ENCODE results near the gene TM7SF2. TPM values are rescaled to one million over a fixed set of nuclear protein-coding genes. Genes with fewer than 3 reads are reported as not detected.

The TM7SF2 gene
- polyA plus RNA-seq, 1 donor (not counting 4 experiments of a cell fraction or from before 2014, with no cell fraction given): 9.7 TPM

DNA sequence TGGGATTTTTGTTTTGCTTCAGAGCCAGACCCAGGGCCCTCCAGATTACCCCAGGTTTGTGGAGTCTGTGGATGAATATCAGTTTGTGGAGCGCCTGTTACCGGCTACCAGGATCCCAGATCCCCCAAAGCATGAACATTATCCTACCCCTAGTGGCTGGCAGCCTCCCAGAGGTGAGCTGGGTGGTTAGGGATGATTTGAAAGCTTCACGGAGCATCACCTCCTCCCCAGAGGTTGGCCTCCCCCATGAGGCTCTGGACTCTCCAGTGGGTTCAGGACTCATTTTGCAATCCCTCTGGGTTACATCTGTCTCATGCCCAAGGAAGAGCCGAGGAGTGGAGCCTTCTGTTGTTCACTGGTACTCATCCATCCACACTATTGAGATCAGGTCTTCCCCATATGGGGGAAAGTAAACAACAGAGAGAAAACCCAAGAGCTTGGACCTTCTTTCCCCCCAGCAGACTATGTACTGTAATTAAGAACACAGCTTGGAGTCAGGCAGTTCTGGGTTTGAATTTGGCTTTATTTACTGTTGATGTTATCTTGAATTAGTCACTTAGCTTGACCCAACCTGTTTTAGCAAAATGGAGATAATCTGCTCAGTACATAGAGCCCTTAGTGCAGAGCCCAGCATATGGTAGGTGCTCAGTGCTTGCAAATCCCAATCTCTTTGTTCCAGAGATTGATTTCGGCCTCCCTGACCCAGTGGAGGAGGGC lies 13.0 kb downstream of the TM7SF2 start:
- dilution Hi-C loops (cut with MboI; ENCODE audit: extremely low pct_ligation_motif_present, low sequenced_read_pairs): no loop called here
- H3K79me2 ChIP-seq (ENCODE audit: control insufficient read depth, insufficient read depth, low read length): peaks cover 44% of the 10 kb centered on the region
- TF ChIP-seq, protein P1, sequence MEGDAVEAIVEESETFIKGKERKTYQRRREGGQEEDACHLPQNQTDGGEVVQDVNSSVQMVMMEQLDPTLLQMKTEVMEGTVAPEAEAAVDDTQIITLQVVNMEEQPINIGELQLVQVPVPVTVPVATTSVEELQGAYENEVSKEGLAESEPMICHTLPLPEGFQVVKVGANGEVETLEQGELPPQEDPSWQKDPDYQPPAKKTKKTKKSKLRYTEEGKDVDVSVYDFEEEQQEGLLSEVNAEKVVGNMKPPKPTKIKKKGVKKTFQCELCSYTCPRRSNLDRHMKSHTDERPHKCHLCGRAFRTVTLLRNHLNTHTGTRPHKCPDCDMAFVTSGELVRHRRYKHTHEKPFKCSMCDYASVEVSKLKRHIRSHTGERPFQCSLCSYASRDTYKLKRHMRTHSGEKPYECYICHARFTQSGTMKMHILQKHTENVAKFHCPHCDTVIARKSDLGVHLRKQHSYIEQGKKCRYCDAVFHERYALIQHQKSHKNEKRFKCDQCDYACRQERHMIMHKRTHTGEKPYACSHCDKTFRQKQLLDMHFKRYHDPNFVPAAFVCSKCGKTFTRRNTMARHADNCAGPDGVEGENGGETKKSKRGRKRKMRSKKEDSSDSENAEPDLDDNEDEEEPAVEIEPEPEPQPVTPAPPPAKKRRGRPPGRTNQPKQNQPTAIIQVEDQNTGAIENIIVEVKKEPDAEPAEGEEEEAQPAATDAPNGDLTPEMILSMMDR (optimal IDR thresholded peaks at IDR 0.05 in 1 of 3, IDR thresholded peaks at IDR 0.05 in 1 of 3, conservative IDR thresholded peaks at IDR 0.05 in 1 of 3; ENCODE audit: extremely low read depth in 1 of 3, insufficient read depth in 2 of 3, low read length in 3 of 3): no peak
- TF ChIP-seq EZH2 (IDR thresholded peaks at IDR 0.05; ENCODE audit: low read length): no peak
- H3K27ac ChIP-seq (ENCODE audit: control insufficient read depth, insufficient read depth, low read length): no peak overlapping the region
- no peak overlapping the region for H3K4me3 ChIP-seq (ENCODE audit: control insufficient read depth in 2 of 3, extremely low read depth in 1 of 3, insufficient read depth in 2 of 3, low read depth in 1 of 3, low read length in 3 of 3)
- H3K4me1 ChIP-seq (ENCODE audit: control insufficient read depth, extremely low read depth, insufficient read depth, low read length): peaks cover 17% of the 10 kb centered on the region
- H3K4me2 ChIP-seq (ENCODE audit: control insufficient read depth, extremely low read depth, insufficient read depth, low read depth, low read length): no peak overlapping the region
- H3K9me1 ChIP-seq (ENCODE audit: control insufficient read depth, extremely low read depth, insufficient read depth, low read length): no peaks in the 10 kb centered on the region
- DNase-seq (ENCODE audit: low read depth, low spot score) (no peak), FAIRE-seq (no peak)
- no peaks in the 10 kb centered on the region for H3K9me3 ChIP-seq (ENCODE audit: control insufficient read depth, low read depth, low read length)
- H4K20me1 ChIP-seq (ENCODE audit: control insufficient read depth, extremely low read depth, insufficient read depth, low read length): no peaks in the 10 kb centered on the region
- H2AFZ ChIP-seq (ENCODE audit: control insufficient read depth, low read length): no peak overlapping the region
- H3K36me3 ChIP-seq (ENCODE audit: control insufficient read depth in 2 of 2, extremely low read depth in 1 of 2, insufficient read depth in 2 of 2, low read length in 2 of 2): peaks cover 30 to 39% of the 10 kb centered on the region in 2 experiments
- H3K27me3 ChIP-seq (ENCODE audit: control insufficient read depth, extremely low read depth, insufficient read depth, low read length): no peaks in the 10 kb centered on the region
- no peak overlapping the region for H3K9ac ChIP-seq (ENCODE audit: control insufficient read depth, extremely low read depth, insufficient read depth, low read length)

DNA sequence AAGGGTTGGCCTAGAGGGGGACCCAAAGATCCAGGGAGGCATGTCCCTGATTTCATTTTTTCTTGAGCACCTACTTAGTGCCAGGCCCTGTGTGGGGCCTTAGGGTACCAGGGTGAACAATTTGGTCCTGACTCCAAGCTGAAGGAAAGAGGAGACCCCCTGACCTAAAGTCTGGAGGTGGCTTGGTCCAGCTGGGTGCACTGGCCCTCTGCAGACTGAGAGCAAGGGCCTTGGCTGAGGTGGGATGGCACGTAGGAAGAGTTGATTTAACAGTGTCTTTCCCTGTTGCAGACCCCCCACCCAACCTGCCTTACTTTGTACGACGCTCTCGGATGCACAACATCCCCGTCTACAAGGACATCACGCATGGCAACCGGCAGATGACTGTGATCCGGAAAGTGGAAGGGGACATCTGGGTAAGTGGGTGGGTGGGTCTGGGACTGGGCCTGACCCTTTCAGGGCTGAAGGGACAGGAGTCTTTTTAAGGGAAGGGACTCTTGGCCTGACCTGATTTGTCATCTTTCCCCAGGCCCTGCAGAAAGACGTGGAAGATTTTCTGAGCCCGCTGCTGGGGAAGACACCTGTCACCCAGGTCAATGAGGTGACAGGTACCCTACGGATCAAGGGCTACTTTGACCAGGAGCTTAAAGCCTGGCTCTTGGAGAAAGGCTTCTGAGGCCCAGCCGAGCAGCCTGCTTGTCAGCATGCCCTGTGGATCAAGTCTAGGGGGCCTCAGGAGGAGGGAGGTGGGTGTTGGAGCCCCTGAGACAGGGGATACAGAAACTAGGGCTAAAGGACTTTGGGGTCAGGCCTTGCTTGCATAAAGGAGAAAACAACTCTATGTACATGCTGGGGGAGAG lies 13.8 kb downstream of the TM7SF2 start:
- FAIRE-seq (no peak), DNase-seq (ENCODE audit: low read depth, low spot score) (no peak)
- no peaks in the 10 kb centered on the region for H3K27me3 ChIP-seq (ENCODE audit: control insufficient read depth, extremely low read depth, insufficient read depth, low read length)
- dilution Hi-C loops (cut with MboI; ENCODE audit: extremely low pct_ligation_motif_present, low sequenced_read_pairs): no loop called here
- H3K9me1 ChIP-seq (ENCODE audit: control insufficient read depth, extremely low read depth, insufficient read depth, low read length): no peaks in the 10 kb centered on the region
- peaks cover 30 to 39% of the 10 kb centered on the region in 2 experiments for H3K36me3 ChIP-seq (ENCODE audit: control insufficient read depth in 2 of 2, extremely low read depth in 1 of 2, insufficient read depth in 2 of 2, low read length in 2 of 2)
- H3K9me3 ChIP-seq (ENCODE audit: control insufficient read depth, low read depth, low read length): no peaks in the 10 kb centered on the region
- peaks cover 36% of the 10 kb centered on the region for H3K79me2 ChIP-seq (ENCODE audit: control insufficient read depth, insufficient read depth, low read length)
- no peak overlapping the region for H3K27ac ChIP-seq (ENCODE audit: control insufficient read depth, insufficient read depth, low read length)
- no peak for TF ChIP-seq EZH2 (IDR thresholded peaks at IDR 0.05; ENCODE audit: low read length)
- TF ChIP-seq, protein P1 (optimal IDR thresholded peaks at IDR 0.05 in 1 of 3, IDR thresholded peaks at IDR 0.05 in 1 of 3, conservative IDR thresholded peaks at IDR 0.05 in 1 of 3; ENCODE audit: extremely low read depth in 1 of 3, insufficient read depth in 2 of 3, low read length in 3 of 3): no peak
- H3K4me1 ChIP-seq (ENCODE audit: control insufficient read depth, extremely low read depth, insufficient read depth, low read length): peaks cover 13% of the 10 kb centered on the region
- H3K9ac ChIP-seq (ENCODE audit: control insufficient read depth, extremely low read depth, insufficient read depth, low read length): no peak overlapping the region
- H3K4me2 ChIP-seq (ENCODE audit: control insufficient read depth, extremely low read depth, insufficient read depth, low read depth, low read length): no peak overlapping the region
- no peaks in the 10 kb centered on the region for H4K20me1 ChIP-seq (ENCODE audit: control insufficient read depth, extremely low read depth, insufficient read depth, low read length)
- H3K4me3 ChIP-seq (ENCODE audit: control insufficient read depth in 2 of 3, extremely low read depth in 1 of 3, insufficient read depth in 2 of 3, low read depth in 1 of 3, low read length in 3 of 3): no peak overlapping the region
- H2AFZ ChIP-seq (ENCODE audit: control insufficient read depth, low read length): no peak overlapping the region
